H54 (cell line): ENCODE results near the gene YIF1A.
"Not testable (repeated sequence)": the region's sequence is repeated elsewhere in the genome, so short reads cannot be mapped to it uniquely, and the experiment has no call there.

Experiments
- DNase-seq: peaks from one replicate; pipeline ENCODE4 v3.0.0; 2011; ENCODE audit warnings: low spot score, mixed read lengths; ENCODE audit not compliant: insufficient read length
- FAIRE-seq: peaks from 3 replicates; lab custom pipeline; 2011; peaks lifted over from hg19 to GRCh38; lab: Jason Lieb, UNC
- POLR2A ChIP-seq: IDR thresholded peaks from 2 replicates; pipeline ENCODE4 v1.6.1; 2011; ENCODE audit warnings: low read depth, mild to moderate bottlenecking, low read length

Gene YIF1A

GRCh38 chr11:66259225-66259624 lies 29.7 kb downstream of the YIF1A start:
- no peak for DNase-seq
- TF ChIP-seq POLR2A, result no peak
- FAIRE-seq, result no peak

GRCh38 chr11:66258473-66258893 lies 30.5 kb downstream of the YIF1A start:
- DNase-seq (no peak), FAIRE-seq (no peak)
- TF ChIP-seq POLR2A, result peak; percentile 2; the same call in 1 of the 2 replicates

- FAIRE-seq, DNase-seq: not testable (repeated sequence)
Measured at GRCh38 chr11:66253081-66253480, 35.9 kb downstream of the YIF1A start.

GRCh38 chr11:66251809-66252208 lies 37.1 kb downstream of the YIF1A start:
- DNase-seq (no peak), FAIRE-seq (no peak)
- TF ChIP-seq POLR2A, result no peak

- no peak for TF ChIP-seq POLR2A
- FAIRE-seq (no peak), DNase-seq (no peak)
Measured at GRCh38 chr11:66248903-66249302, 40.0 kb downstream of the YIF1A start.

- FAIRE-seq (no peak), DNase-seq (no peak)
- TF ChIP-seq POLR2A, result no peak
Measured at GRCh38 chr11:66247801-66248200, 41.1 kb downstream of the YIF1A start.

- no peak for FAIRE-seq
- no peak for DNase-seq
- TF ChIP-seq POLR2A, result no peak
Measured at GRCh38 chr11:66247295-66247694, 41.6 kb downstream of the YIF1A start.

- TF ChIP-seq POLR2A, result no peak
- no peak for DNase-seq
- no peak for FAIRE-seq
Measured at GRCh38 chr11:66243782-66244535, 45.0 kb downstream of the YIF1A start.

- DNase-seq (no peak), FAIRE-seq (no peak)
- TF ChIP-seq POLR2A, result no peak
Measured at GRCh38 chr11:66242095-66242765, 46.7 kb downstream of the YIF1A start.

GRCh38 chr11:66240781-66241136 lies 48.2 kb downstream of the YIF1A start:
- TF ChIP-seq POLR2A, result no peak
- no peak for FAIRE-seq
- DNase-seq, result no peak

GRCh38 chr11:66239998-66240780 lies 48.8 kb downstream of the YIF1A start:
- TF ChIP-seq POLR2A, result no peak
- FAIRE-seq (no peak), DNase-seq (no peak)

GRCh38 chr11:66239511-66239910 lies 49.4 kb downstream of the YIF1A start:
- TF ChIP-seq POLR2A, result no peak
- DNase-seq (no peak), FAIRE-seq (no peak)

GRCh38 chr11:66238786-66239413 lies 50.0 kb downstream of the YIF1A start:
- DNase-seq (no peak), FAIRE-seq (no peak)
- TF ChIP-seq POLR2A, result no peak

- DNase-seq (no peak), FAIRE-seq (no peak)
- no peak for TF ChIP-seq POLR2A
Measured at GRCh38 chr11:66237867-66238266, 51.1 kb downstream of the YIF1A start.
